WTC11 (cell line): ENCODE measurements around the gene EDA. TPM values are rescaled to one million over a fixed set of nuclear protein-coding genes. Genes with fewer than 3 reads are reported as not detected.

ENCODE experiments used
- ATAC-seq: fragments of 200-7000 bp; cut with Tn5 transposase; 2 replicates; pipeline ENCODE4 v1.10.0; 2021; ENCODE audit warnings: mild to moderate bottlenecking, moderate library complexity
- CTCF ChIA-PET: fragments of 300-600 bp; sonication (Branson Sonifier 250); formaldehyde crosslinking; loops from one replicate; lab custom pipeline; 2021; ENCODE audit warnings: antibody characterized with exemption; lab: Charles Lee
- POLR2A ChIA-PET: fragments of 350-600 bp; sonication (Branson Sonifier 250); formaldehyde crosslinking; loops from one replicate; lab custom pipeline; 2021; ENCODE audit warnings: antibody characterized with exemption; lab: Charles Lee
- DNase-seq: peaks from one replicate; pipeline ENCODE4 v3.0.0; 2021; ENCODE audit warnings: low spot score
- H3K27ac Mint-ChIP-seq: 2 replicates; pipeline ENCODE4 v1.8.0; 2021; ENCODE audit warnings: mixed read lengths
- H3K27me3 Mint-ChIP-seq: 2 replicates; pipeline ENCODE4 v1.8.0; 2021; ENCODE audit warnings: low read depth, mild to moderate bottlenecking, moderate library complexity, mixed read lengths
- H3K36me3 Mint-ChIP-seq: 2 replicates; pipeline ENCODE4 v1.8.0; 2021; ENCODE audit warnings: mixed read lengths
- H3K4me1 Mint-ChIP-seq: 2 replicates; pipeline ENCODE4 v1.8.0; 2022; ENCODE audit warnings: mixed read lengths
- H3K4me3 Mint-ChIP-seq: 2 replicates; pipeline ENCODE4 v1.8.0; 2021; ENCODE audit warnings: mild to moderate bottlenecking, moderate library complexity, mixed read lengths
- H3K9me3 Mint-ChIP-seq: 2 replicates; pipeline ENCODE4 v1.8.0; 2021; ENCODE audit warnings: mixed read lengths
- ATF2 ChIP-seq: sonication (generic); formaldehyde crosslinking; IDR thresholded peaks from 2 replicates; pipeline ENCODE4 v1.8.1; 2022; ENCODE audit warnings: low read depth, missing genetic modification reagents, borderline replicate concordance
- CBFB ChIP-seq: sonication (generic); formaldehyde crosslinking; IDR thresholded peaks from 2 replicates; pipeline ENCODE4 v1.8.1; 2022; ENCODE audit warnings: mild to moderate bottlenecking, low read depth, missing genetic modification reagents
- CDX4 ChIP-seq: fragments of 250-450 bp; sonication (Bioruptor Pico); IDR thresholded peaks from 2 replicates; pipeline ENCODE4 v1.9.0; 2021; ENCODE audit warnings: moderate library complexity, mild to moderate bottlenecking, inconsistent platforms, borderline replicate concordance
- CTCF ChIP-seq: fragments of 200-600 bp; IDR thresholded peaks from 2 replicates; pipeline ENCODE4 v1.8.0; 2022; ENCODE audit warnings: antibody characterized with exemption
- ELF4 ChIP-seq: sonication (generic); formaldehyde crosslinking; IDR thresholded peaks from 2 replicates; pipeline ENCODE4 v1.8.1; 2022; ENCODE audit warnings: low read depth, mild to moderate bottlenecking, moderate library complexity, missing genetic modification reagents
- EMX1 ChIP-seq: fragments of 250-450 bp; sonication (Bioruptor Pico); IDR thresholded peaks from 2 replicates; pipeline ENCODE4 v1.8.0; 2021; ENCODE audit warnings: mild to moderate bottlenecking
- ERG ChIP-seq: fragments of 250-450 bp; sonication (Bioruptor Pico); IDR thresholded peaks from 2 replicates; pipeline ENCODE4 v1.8.0; 2021; ENCODE audit warnings: mild to moderate bottlenecking
- FOXP1 ChIP-seq: sonication (generic); formaldehyde crosslinking; IDR thresholded peaks from 2 replicates; pipeline ENCODE4 v1.8.0; 2022; ENCODE audit warnings: missing genetic modification reagents, mild to moderate bottlenecking, moderate library complexity, borderline replicate concordance
- GTF2I ChIP-seq: fragments of 250-450 bp; sonication (Bioruptor Pico); conservative IDR thresholded peaks from 2 replicates; pipeline ENCODE4 v1.4.0; 2021; ENCODE audit warnings: mild to moderate bottlenecking
- HMGA2 ChIP-seq: fragments of 250-450 bp; sonication (Bioruptor Pico); IDR thresholded peaks from 2 replicates; pipeline ENCODE4 v1.4.0; 2021; ENCODE audit warnings: mild to moderate bottlenecking, moderate library complexity
- IRF2 ChIP-seq: sonication (generic); formaldehyde crosslinking; IDR thresholded peaks from 2 replicates; pipeline ENCODE4 v1.8.0; 2022; ENCODE audit warnings: low read depth, missing genetic modification reagents, borderline replicate concordance
- MAX ChIP-seq: sonication (generic); formaldehyde crosslinking; IDR thresholded peaks from 2 replicates; pipeline ENCODE4 v1.8.0; 2022; ENCODE audit warnings: mild to moderate bottlenecking, missing genetic modification reagents
- NFYB ChIP-seq: sonication (generic); formaldehyde crosslinking; conservative IDR thresholded peaks from 2 replicates; pipeline ENCODE4 v1.8.0; 2022; ENCODE audit warnings: low read depth, missing genetic modification reagents
- RORB ChIP-seq: fragments of 250-450 bp; sonication (Bioruptor Pico); IDR thresholded peaks from 2 replicates; pipeline ENCODE4 v1.9.0; 2021; ENCODE audit warnings: mild to moderate bottlenecking
- SMAD3 ChIP-seq: sonication (generic); formaldehyde crosslinking; IDR thresholded peaks from 2 replicates; pipeline ENCODE4 v1.8.0; 2022; ENCODE audit warnings: missing genetic modification reagents, mild to moderate bottlenecking, borderline replicate concordance
- SOX15 ChIP-seq: fragments of 250-450 bp; sonication (Bioruptor Pico); IDR thresholded peaks from 2 replicates; pipeline ENCODE4 v1.9.0; 2021; ENCODE audit warnings: mild to moderate bottlenecking
- USF1 ChIP-seq: sonication (generic); formaldehyde crosslinking; IDR thresholded peaks from 2 replicates; pipeline ENCODE4 v1.8.0; 2022; ENCODE audit warnings: mild to moderate bottlenecking, missing genetic modification reagents
- ZBTB43 ChIP-seq: sonication (generic); formaldehyde crosslinking; IDR thresholded peaks from 2 replicates; pipeline ENCODE4 v1.8.1; 2023; ENCODE audit warnings: mild to moderate bottlenecking, missing genetic modification reagents
- ZNF121 ChIP-seq: sonication (generic); formaldehyde crosslinking; IDR thresholded peaks from 2 replicates; pipeline ENCODE4 v1.8.0; 2023; ENCODE audit warnings: missing genetic modification reagents
- ZNF232 ChIP-seq: sonication (generic); formaldehyde crosslinking; IDR thresholded peaks from 2 replicates; pipeline ENCODE4 v1.8.0; 2022; ENCODE audit warnings: mild to moderate bottlenecking, missing genetic modification reagents
- ZNF423 ChIP-seq: fragments of 250-450 bp; sonication (Bioruptor Pico); IDR thresholded peaks from 2 replicates; pipeline ENCODE4 v2.1.2; 2022; ENCODE audit warnings: mild to moderate bottlenecking, moderate library complexity
- ZNF425 ChIP-seq: fragments of 250-450 bp; sonication (Bioruptor Pico); conservative IDR thresholded peaks from 2 replicates; pipeline ENCODE4 v1.9.0; 2021; ENCODE audit warnings: mild to moderate bottlenecking
- total RNA-seq: library from RNA; stranded (reverse); gene quantifications from 3 replicates; pipeline ENCODE4 v1.2.3, GENCODE V29; 2021

The EDA gene
- total RNA-seq, 1 experiment from 2014 or later, result 15.1 TPM

- H3K9me3 Mint-ChIP-seq, result peaks cover 15% of the 10 kb centered on the region
- H3K36me3 Mint-ChIP-seq, result peaks cover 12% of the 10 kb centered on the region
- no peak overlapping the region for H3K27ac Mint-ChIP-seq
- no peak for DNase-seq
- ChIA-PET CTCF (no interaction called here), POLR2A (no interaction called here)
- no peaks in the 10 kb centered on the region; the same call in 1 of the 2 replicates for H3K27me3 Mint-ChIP-seq
- no peak for ATAC-seq
- no peak for TF ChIP-seq CBFB (CRISPR knock-in tag)
- no peak for TF ChIP-seq SMAD3 (CRISPR knock-in tag)
- no peak for TF ChIP-seq ZNF121 (CRISPR knock-in tag)
- TF ChIP-seq HMGA2 (CRISPR knock-in tag), result no peak
- TF ChIP-seq NFYB (CRISPR knock-in tag), result no peak
- TF ChIP-seq ZNF423, result no peak
- TF ChIP-seq, all 79 proteins: peak for 0
- no peak overlapping the region for H3K4me3 Mint-ChIP-seq
- peaks cover 4% of the 10 kb centered on the region; the same call in 1 of the 2 replicates for H3K4me1 Mint-ChIP-seq
These were observed 335.8 kb downstream of the EDA start for GRCh38 chrX:69951753-69952152.

- Mint-ChIP-seq H3K27ac (no peak overlapping the region), H3K27me3 (no peaks in the 10 kb centered on the region), H3K9me3 (no peaks in the 10 kb centered on the region), H3K4me3 (no peak overlapping the region), H3K36me3 (no peaks in the 10 kb centered on the region), H3K4me1 (no peaks in the 10 kb centered on the region)
- ATAC-seq (peak; percentile 67), DNase-seq (no peak)
- CTCF ChIA-PET, result no interaction called here
- TF ChIP-seq FOXP1 (CRISPR knock-in tag), result no peak
- TF ChIP-seq ZNF425 (CRISPR knock-in tag), result no peak
- TF ChIP-seq HMGA2 (CRISPR knock-in tag), result no peak
- no peak for TF ChIP-seq ELF4 (CRISPR knock-in tag)
- no peak for TF ChIP-seq MAX
- no peak for TF ChIP-seq EMX1 (CRISPR knock-in tag)
- TF ChIP-seq SOX15 (CRISPR knock-in tag), result no peak
- POLR2A ChIA-PET, result no interaction called here
These were observed 343.8 kb downstream of the EDA start for GRCh38 chrX:69959712-69960111.

- Mint-ChIP-seq H3K27me3 (no peaks in the 10 kb centered on the region), H3K36me3 (no peaks in the 10 kb centered on the region), H3K27ac (no peak overlapping the region), H3K9me3 (no peaks in the 10 kb centered on the region), H3K4me1 (no peaks in the 10 kb centered on the region), H3K4me3 (no peak overlapping the region)
- POLR2A ChIA-PET, result no interaction called here
- DNase-seq, result no peak
- no peak for TF ChIP-seq SOX15 (CRISPR knock-in tag)
- no peak for TF ChIP-seq CDX4
- TF ChIP-seq GTF2I, result no peak
- no peak for TF ChIP-seq ZNF232
- TF ChIP-seq RORB (CRISPR knock-in tag), result no peak
- no peak for TF ChIP-seq ZBTB43 (CRISPR knock-in tag)
- no peak for TF ChIP-seq NFYB (CRISPR knock-in tag)
- no peak for TF ChIP-seq USF1 (CRISPR knock-in tag)
- no peak for TF ChIP-seq ERG (CRISPR knock-in tag)
- no peak for TF ChIP-seq ATF2
- no peak for TF ChIP-seq IRF2 (CRISPR knock-in tag)
- TF ChIP-seq CTCF, result no peak
- ATAC-seq, result no peak
- CTCF ChIA-PET, result no interaction called here
These were observed 345.6 kb downstream of the EDA start for GRCh38 chrX:69961365-69962072.
